ENCODE measurements around the gene ZNF710.

Gene ZNF710

DNA sequence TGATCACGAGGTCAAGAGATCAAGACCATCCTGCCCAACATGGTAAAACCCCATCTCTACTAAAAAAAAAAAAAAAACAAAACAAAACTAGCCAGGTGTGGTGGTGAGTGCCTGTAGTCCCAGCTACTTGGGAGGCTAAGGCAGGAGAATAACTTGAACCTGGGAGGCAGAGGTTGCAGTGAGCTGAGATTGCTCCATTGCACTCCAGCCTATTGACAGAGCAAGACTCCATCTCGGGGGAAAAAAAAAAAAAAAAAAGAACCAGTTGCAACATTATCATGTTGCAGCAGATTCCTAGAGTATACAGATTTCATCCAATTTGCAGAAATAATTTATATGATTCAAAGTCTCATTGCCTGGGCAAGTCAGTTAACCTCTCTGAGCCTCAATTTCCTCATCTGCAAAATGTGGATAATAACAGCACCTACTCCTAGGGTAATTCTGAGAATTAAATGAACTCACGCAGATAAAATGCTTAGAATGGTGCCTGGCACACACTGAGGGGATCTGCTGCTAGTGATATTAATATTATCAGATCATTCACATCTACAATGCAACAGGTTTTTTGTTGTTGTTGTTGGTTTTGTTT lies 108.1 kb downstream of the ZNF710 start:
- peak; percentile 79 for DNase-seq

DNA sequence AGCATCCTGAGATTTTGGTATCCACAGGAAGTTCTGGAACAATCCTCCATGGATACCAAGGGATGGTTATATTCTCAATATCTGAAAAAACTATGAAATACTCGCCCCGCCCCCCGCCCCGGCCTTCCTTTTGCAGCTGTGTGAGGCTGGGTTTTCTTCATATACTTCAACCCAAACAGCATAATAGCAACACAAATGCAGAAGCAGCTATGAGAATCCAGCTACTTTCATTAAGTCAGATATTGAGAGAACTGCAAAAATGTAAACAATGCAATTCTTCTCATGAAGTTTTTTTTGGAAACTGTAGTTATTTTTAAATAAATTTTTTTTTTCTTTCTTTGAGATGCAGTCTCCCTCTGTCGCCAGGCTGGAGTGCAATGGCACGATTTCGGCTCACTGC lies 112.0 kb downstream of the ZNF710 start:
- DNase-seq = no peak

DNA sequence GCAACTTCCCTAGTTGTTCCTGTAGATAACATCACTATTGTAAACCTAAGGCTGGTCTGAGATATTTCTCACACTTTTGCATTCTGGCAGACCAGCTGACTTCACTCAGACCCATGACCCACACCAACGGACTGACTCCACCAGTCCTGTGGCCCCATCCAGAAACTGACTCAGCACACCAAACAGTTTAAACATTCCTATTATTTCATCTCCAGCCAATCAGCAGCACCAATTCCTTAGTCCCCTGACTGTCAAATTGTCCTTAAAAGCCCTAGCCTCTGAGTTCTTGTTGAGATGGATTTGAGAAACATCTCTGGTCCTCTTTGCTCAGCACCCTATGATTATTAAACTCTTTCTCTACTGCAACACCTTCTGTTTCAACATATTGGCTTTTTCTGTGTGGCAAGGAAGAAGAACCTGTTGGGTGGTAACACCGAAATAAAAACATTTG lies 113.4 kb downstream of the ZNF710 start:
- peak; percentile 36 for DNase-seq

DNA sequence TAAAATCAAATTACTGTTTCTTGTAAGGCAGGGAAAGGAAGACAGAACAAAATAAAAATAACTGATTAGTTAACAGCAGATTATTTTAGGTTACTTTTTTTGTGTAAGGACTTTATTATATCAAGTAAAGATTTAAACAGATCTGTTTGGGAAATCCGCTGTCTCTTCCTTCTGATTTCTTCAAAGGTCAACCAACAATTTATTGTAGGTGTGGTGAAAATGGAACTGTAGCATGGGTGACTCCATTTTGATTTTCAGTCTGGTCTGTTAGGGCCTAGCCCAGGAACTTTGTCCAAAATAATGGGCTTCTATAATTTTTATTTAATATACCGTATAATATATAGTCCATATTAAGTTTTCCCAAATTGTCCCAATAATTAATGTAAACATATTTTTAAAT lies 114.7 kb downstream of the ZNF710 start:
- no peak for DNase-seq

DNA sequence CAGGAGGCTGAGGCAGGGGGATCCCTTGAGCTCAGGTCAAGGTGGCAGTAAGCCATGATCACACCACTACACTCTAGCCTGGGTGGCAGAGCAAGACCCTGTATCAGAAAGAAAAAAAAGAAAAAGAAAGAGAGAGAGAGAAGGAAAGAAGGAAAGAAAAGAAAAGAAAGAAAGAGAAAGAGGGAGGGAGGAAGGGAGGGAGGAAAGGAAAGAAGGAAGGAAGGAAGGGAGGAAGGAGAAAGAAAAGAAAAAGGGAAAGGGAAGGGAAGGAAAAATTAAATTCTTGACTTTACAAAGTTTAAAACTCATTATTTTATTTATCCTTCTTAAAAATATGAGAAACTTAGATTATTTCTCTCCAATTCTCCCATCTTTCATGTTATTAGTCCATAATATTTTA lies 118.2 kb downstream of the ZNF710 start:
- DNase-seq = no peak

DNA sequence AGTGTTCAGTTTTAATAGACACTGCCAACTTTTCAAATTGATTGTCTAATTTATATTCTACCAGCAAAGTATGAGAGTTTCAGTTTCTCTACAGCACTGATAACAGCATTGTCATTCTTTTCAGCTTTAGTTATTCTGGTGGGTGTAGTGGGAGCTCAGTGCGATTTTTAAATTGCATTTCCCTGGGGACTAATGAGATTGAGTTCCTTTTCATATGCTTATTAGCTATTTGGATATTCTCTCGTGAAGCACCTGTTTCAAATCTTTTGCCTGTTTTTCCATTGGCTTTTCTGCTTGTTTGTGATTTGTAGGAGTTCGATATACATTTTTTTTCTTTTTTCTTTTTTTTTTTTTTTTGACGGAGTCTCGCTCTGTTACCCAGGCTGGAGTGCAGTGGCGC lies 120.0 kb downstream of the ZNF710 start:
- no peak for DNase-seq

DNA sequence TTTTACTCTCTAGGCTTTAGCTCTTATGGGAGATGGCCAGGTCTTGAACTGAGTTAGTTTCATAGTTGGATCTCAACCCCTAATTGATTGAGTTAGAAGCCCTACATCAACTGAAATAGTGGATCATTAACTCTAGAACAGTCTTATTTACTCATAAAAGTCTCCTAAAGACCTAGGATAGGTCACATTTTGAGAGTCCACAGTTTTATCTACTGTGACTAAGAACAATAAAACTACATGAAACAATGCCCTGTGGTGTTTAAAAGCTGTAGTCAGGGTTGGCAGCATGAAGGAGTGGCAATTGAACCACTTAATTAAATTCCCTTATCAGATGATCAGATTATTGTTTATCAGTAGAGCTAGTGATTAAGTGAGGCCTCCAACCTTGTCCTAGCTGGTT lies 123.4 kb downstream of the ZNF710 start:
- DNase-seq = no peak

DNA sequence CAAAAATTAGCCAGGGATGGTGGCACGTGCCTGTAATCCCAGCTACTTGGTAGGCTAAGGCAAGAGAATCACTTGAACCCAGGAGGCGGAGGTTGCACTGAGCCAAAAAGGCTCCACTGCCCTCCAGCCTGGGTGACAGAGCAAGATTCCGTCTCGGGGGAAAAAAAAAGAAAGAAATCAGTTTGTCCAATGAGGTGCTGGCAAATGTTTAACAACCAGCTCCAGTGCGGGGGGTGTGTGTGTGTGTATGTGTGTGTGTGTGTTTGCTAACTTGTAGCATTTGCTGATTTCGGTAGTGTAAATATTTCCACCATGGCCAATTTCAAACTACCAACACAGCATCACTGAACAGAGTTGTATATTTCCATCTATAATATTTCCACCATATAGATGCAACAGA lies 124.9 kb downstream of the ZNF710 start:
- no peak for DNase-seq

DNA sequence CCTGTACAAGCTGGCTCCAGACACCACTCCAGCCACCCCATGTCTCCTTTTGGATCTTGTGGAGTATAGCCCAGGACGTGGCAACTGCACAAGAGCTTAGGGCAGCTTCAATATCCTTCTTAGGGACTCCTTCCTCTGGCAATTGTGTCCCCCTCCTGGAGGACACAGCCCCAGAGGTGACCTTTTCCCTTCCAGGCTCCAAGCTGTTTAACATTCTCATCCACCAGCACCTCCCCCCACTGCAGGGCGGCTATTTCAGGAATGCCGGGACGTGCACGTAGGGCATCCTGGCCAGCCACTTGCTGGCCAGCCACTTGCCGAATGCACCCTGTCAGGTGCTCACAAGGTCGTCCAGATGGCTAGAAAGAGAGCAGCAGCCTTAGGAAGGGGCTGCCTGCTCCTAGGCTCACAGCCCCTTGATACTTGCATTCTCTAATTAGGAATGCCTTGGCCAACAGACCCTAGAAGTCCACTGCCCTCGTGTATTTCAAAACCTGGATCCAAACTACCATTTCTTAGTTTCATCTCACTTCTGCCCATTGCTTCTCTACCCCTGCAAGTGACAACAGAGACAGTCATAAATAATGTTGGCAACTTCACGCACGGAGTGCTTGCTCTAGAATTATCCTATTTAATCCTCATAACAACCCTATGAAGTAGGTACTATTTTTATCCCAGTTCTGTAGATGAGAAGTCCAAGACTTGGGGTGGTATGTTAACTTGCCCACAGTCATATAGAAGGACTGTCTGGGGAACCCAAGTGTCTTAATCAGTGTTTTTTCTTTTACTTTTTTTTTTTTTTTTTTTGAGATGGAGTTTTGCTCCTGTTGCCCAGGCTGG lies 125.7 kb downstream of the ZNF710 start:
- DNase-seq = no peak

DNA sequence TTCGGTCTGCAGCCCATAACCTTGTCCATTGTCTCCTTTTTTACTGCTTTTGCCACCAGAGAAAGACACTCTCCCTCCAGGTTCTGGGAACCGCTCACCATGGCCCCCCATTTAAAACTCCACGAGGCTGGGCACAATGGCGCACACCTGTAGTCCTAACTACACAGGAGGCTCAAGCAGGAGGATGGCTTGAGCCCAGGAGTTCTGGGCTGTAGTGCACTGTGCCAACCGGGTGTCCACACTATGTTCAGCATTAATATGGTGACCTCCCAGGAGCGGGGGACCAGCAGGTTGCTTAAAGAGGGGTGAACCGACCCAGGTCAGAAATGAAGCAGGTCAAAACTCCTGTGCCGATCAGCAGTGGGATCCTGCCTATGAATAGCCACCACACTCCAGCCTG lies 129.2 kb downstream of the ZNF710 start:
- DNase-seq = no peak

Measured in hematopoietic multipotent progenitor cell treated with erythropoietin and hydrocortisone succinate and interleukin-3 and kit ligand, for 6 days (in vitro differentiated cells).